ENCODE measurements around the gene ARAF. TPM values are rescaled to one million over a fixed set of nuclear protein-coding genes. Genes with fewer than 3 reads are reported as not detected.
"Not testable (repeated sequence)": the region's sequence is repeated elsewhere in the genome, so short reads cannot be mapped to it uniquely, and the experiment has no call there.

The ARAF gene
- total RNA-seq, 2 experiments from 2014 or later, result 69.8 to 75.9 TPM

- ChIA-PET POLR2A (no interaction called here), CTCF (interaction anchor here (0.9 to 1.0 kb wide), 2 partner anchors 31 to 62 kb away, joined by 3 read pairs; no protein-coding TSS in a partner anchor)
These were observed 21.0 kb downstream of the ARAF start, which contains the start of gene TIMP1 for GRCh38 chrX:47581731-47582647. Gene TIMP1 (plus strand): TSS chrX:47582436. CDS start chrX:47583416, 980 bp downstream.

GRCh38 chrX:47583240-47583861, 22.3 kb downstream of the ARAF start:
- ChIA-PET CTCF (interaction anchor here (0.6 kb wide), 1 partner anchor 41 kb away, joined by 4 read pairs; no protein-coding TSS in a partner anchor), POLR2A (interaction anchor here (0.6 kb wide), 1 partner anchor 102 kb away, joined by 4 read pairs; no protein-coding TSS in a partner anchor)

GRCh38 chrX:47584714-47585113, 23.7 kb downstream of the ARAF start:
- ChIA-PET POLR2A (no interaction called here), CTCF (no interaction called here)

GRCh38 chrX:47585273-47585672, 24.3 kb downstream of the ARAF start:
- CTCF ChIA-PET, result no interaction called here
- POLR2A ChIA-PET, result no interaction called here

GRCh38 chrX:47586043-47586787, 25.2 kb downstream of the ARAF start:
- ChIA-PET POLR2A (no interaction called here), CTCF (no interaction called here)

- ChIA-PET CTCF (no interaction called here), POLR2A (no interaction called here)
These were observed 26.3 kb downstream of the ARAF start for GRCh38 chrX:47587091-47587891.

GRCh38 chrX:47587906-47588735, 27.1 kb downstream of the ARAF start:
- ChIA-PET POLR2A (no interaction called here), CTCF (no interaction called here)

GRCh38 chrX:47590984-47591383, 30.0 kb downstream of the ARAF start:
- POLR2A ChIA-PET, result no interaction called here
- CTCF ChIA-PET, result no interaction called here

GRCh38 chrX:47593522-47593921, 32.5 kb downstream of the ARAF start:
- CTCF ChIA-PET, result no interaction called here
- POLR2A ChIA-PET, result no interaction called here

- ChIA-PET CTCF (no interaction called here), POLR2A (no interaction called here)
These were observed 34.8 kb downstream of the ARAF start for GRCh38 chrX:47595716-47596251.

- CTCF ChIA-PET, result no interaction called here
- POLR2A ChIA-PET, result no interaction called here
These were observed 35.3 kb downstream of the ARAF start for GRCh38 chrX:47596256-47596655.

GRCh38 chrX:47597222-47597621, 36.2 kb downstream of the ARAF start:
- ChIA-PET POLR2A (interaction anchor here (0.6 kb wide), 1 partner anchor 394 kb away, joined by 5 read pairs; no protein-coding TSS in a partner anchor), CTCF (no interaction called here)

GRCh38 chrX:47603125-47603524, 42.1 kb downstream of the ARAF start:
- POLR2A ChIA-PET, CTCF ChIA-PET: not testable (repeated sequence)

- CTCF ChIA-PET, result no interaction called here
- POLR2A ChIA-PET, result no interaction called here
These were observed 44.0 kb downstream of the ARAF start for GRCh38 chrX:47605024-47605423.

GRCh38 chrX:47607091-47607490, 46.1 kb downstream of the ARAF start:
- POLR2A ChIA-PET, result no interaction called here

GRCh38 chrX:47608130-47608810, 47.3 kb downstream of the ARAF start:
- CTCF ChIA-PET, result no interaction called here
- POLR2A ChIA-PET, result interaction anchor here (0.7 kb wide), 1 partner anchor 52 kb away, joined by 9 read pairs; no protein-coding TSS in a partner anchor

More at GRCh38 chrX:47607091-47607490, 46.1 kb downstream of the ARAF start:
- CTCF ChIA-PET, result no interaction called here

GRCh38 chrX:47610511-47610910, 49.5 kb downstream of the ARAF start:
- ChIA-PET POLR2A (no interaction called here), CTCF (interaction anchor here (0.6 kb wide), 1 partner anchor 122 kb away, joined by 3 read pairs; no protein-coding TSS in a partner anchor)

GRCh38 chrX:47611489-47611888, 50.5 kb downstream of the ARAF start:
- ChIA-PET CTCF (no interaction called here), POLR2A (no interaction called here)
